Epithelial cell of esophagus (primary cell): ENCODE data around the gene ADAMTS17.

Source experiments
- DNase-seq: peaks from one replicate; pipeline ENCODE4 v3.0.0; 2010; ENCODE audit warnings: low read depth
- H3K4me3 ChIP-seq: 2 replicates; pipeline ENCODE4 v1.5.1; 2011; ENCODE audit warnings: mild to moderate bottlenecking, low read length, control low read depth
- TF ChIP-seq, protein P1 (sequence below): IDR thresholded peaks from 2 replicates; pipeline ENCODE4 v1.5.1; 2011; ENCODE audit warnings: low read depth, mild to moderate bottlenecking, low read length, control low read depth, inconsistent platforms; ENCODE audit not compliant: insufficient read depth; ENCODE audit errors: missing control alignments

Gene ADAMTS17

DNA sequence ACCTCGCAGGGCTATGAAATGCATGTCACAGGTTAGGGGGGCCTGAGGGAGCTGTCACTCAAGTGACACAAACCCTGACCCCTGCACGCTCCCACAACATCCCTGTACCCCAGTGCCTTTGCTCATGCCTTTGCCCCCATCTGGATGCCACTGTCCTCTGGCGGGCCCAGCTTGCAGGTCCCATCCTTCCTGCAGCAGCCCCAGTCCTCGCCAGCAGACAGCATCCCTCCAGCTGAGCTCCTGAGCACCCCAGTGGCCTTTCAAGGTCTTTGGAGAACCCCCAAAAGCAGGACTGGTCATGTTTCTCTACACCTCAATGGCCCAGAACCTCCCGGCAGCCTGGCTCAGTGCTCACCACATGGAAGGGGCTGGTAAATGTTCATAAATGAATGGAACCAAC, 170.4 kb downstream of the ADAMTS17 start:
- no peak overlapping the region for H3K4me3 ChIP-seq
- TF ChIP-seq, protein P1, sequence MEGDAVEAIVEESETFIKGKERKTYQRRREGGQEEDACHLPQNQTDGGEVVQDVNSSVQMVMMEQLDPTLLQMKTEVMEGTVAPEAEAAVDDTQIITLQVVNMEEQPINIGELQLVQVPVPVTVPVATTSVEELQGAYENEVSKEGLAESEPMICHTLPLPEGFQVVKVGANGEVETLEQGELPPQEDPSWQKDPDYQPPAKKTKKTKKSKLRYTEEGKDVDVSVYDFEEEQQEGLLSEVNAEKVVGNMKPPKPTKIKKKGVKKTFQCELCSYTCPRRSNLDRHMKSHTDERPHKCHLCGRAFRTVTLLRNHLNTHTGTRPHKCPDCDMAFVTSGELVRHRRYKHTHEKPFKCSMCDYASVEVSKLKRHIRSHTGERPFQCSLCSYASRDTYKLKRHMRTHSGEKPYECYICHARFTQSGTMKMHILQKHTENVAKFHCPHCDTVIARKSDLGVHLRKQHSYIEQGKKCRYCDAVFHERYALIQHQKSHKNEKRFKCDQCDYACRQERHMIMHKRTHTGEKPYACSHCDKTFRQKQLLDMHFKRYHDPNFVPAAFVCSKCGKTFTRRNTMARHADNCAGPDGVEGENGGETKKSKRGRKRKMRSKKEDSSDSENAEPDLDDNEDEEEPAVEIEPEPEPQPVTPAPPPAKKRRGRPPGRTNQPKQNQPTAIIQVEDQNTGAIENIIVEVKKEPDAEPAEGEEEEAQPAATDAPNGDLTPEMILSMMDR = no peak
- DNase-seq = no peak

- no peak overlapping the region for H3K4me3 ChIP-seq
- TF ChIP-seq, protein P1 = no peak
- no peak for DNase-seq
These were observed 171.2 kb downstream of the ADAMTS17 start for GRCh38 chr15:100170291-100171210.

- no peak overlapping the region for H3K4me3 ChIP-seq
- DNase-seq = no peak
- TF ChIP-seq, protein P1 = no peak
These were observed 172.0 kb downstream of the ADAMTS17 start for GRCh38 chr15:100169615-100170290.

DNA sequence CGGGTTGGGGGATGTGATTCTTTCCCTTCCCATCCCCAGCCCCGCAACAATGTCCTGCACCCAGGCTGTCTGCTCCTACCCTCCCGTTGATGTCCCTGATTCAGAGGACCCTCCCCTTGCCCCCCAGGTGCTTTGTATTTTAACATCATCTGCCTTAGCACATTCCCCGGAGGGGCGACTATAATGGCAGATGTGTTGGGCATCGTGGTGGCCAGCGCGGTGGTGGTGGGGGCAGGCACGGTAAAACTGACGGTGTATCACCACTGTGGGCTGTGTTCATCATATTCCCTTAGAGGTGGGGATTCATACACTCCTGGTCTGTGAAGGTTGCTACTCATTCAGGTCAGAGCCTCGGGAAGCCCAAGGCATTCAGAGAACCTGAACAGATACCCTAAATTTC, 173.0 kb downstream of the ADAMTS17 start:
- no peak overlapping the region for H3K4me3 ChIP-seq
- TF ChIP-seq, protein P1 = no peak
- DNase-seq = no peak

DNA sequence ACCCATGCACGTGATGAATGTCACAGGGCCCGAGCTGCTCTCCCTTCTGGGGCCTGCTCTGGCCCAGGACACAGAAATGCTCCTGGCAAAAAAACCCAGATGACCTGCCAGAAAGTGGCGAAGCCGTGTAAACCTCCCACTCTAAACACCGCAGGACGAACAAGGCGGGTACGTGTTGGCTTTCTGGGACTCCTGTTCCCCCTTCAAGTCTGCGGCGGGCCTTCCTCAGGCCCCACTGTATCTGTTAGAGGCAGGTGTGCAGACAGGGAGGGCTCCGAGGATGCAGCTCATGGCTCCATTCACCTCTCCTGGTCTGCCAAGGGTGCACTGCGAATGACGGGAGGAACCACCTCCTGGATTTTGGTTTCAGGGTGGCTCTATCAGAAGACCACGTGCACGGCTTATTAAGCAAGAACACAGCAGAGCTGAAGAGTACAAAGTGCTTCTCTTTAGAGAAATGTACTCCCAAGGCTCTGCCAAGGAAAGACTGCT, 173.8 kb downstream of the ADAMTS17 start:
- H3K4me3 ChIP-seq = no peak overlapping the region
- DNase-seq = no peak
- TF ChIP-seq, protein P1 = no peak

- DNase-seq = no peak
- TF ChIP-seq, protein P1 = no peak
- H3K4me3 ChIP-seq = no peak overlapping the region
These were observed 175.5 kb downstream of the ADAMTS17 start for GRCh38 chr15:100166313-100166712.
